ENCODE results near the gene DOCK4.
"Not testable (repeated sequence)": the region's sequence is repeated elsewhere in the genome, so short reads cannot be mapped to it uniquely, and the experiment has no call there.

The DOCK4 gene, protein sequence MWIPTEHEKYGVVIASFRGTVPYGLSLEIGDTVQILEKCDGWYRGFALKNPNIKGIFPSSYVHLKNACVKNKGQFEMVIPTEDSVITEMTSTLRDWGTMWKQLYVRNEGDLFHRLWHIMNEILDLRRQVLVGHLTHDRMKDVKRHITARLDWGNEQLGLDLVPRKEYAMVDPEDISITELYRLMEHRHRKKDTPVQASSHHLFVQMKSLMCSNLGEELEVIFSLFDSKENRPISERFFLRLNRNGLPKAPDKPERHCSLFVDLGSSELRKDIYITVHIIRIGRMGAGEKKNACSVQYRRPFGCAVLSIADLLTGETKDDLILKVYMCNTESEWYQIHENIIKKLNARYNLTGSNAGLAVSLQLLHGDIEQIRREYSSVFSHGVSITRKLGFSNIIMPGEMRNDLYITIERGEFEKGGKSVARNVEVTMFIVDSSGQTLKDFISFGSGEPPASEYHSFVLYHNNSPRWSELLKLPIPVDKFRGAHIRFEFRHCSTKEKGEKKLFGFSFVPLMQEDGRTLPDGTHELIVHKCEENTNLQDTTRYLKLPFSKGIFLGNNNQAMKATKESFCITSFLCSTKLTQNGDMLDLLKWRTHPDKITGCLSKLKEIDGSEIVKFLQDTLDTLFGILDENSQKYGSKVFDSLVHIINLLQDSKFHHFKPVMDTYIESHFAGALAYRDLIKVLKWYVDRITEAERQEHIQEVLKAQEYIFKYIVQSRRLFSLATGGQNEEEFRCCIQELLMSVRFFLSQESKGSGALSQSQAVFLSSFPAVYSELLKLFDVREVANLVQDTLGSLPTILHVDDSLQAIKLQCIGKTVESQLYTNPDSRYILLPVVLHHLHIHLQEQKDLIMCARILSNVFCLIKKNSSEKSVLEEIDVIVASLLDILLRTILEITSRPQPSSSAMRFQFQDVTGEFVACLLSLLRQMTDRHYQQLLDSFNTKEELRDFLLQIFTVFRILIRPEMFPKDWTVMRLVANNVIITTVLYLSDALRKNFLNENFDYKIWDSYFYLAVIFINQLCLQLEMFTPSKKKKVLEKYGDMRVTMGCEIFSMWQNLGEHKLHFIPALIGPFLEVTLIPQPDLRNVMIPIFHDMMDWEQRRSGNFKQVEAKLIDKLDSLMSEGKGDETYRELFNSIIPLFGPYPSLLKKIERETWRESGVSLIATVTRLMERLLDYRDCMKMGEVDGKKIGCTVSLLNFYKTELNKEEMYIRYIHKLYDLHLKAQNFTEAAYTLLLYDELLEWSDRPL (N-terminal part only)

DNA sequence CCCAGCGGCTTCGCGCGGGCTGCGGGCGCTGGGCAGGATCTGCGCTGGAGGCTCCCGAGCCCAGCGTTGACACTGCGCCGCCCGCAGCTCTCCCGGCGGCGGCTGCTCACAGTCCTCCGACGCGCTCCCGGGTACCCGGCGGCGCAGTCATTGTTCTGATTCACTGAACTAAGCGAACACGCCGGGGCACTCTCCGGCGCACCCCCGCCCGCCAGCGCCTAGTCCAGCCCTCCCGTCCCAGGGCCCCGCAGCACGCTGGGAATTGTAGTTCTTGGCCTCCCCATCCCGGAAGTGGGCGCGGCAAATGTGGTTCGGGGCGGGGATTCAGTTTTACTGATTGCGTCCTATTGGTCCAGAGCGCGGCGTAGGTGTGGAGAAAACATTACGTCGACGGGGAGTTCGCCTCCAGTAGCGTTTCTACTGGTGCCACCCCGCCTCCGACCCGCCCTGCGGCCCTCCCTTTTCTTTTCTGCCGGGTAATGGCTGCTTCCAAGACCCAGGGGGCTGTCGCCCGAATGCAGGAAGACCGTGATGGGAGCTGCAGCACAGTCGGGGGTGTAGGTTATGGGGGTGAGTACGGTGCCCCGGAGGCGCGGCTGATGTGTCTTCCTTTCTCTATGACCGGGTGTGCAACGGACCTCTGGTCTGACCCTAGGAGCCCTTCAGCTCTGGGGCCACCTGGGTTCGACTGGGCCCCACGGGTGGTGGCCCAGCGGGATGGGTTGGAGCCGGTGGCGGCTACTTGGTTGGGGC lies at the start of gene DOCK4, which contains the start of gene ZNF277:
Gene DOCK4 (minus strand): TSS at position 162 of the 753 bp plus-strand sequence. CDS start 261 bp downstream, outside the sequence.
Gene ZNF277 (plus strand): TSS at position 458 of the 753 bp plus-strand sequence. CDS start 22 bp downstream, at position 480.
- DNase-seq, result peak; percentile 99

DNA sequence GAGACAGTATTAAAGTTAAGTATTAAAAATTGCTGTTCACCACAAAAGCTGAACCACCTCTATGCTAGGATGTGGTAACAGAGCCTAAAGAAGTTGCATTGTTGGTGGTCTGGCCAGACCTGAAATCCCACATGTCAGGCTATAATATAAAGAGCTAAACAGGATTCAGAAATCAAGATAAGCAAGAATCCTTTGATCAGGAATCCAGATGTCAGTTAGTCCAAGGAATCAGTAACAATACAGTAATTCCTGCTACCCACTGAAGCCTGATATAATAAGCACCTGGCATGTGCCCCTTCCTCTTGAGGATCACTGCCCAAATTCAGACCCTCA lies 49.2 kb upstream of the DOCK4 start:
- no peak for DNase-seq

DNA sequence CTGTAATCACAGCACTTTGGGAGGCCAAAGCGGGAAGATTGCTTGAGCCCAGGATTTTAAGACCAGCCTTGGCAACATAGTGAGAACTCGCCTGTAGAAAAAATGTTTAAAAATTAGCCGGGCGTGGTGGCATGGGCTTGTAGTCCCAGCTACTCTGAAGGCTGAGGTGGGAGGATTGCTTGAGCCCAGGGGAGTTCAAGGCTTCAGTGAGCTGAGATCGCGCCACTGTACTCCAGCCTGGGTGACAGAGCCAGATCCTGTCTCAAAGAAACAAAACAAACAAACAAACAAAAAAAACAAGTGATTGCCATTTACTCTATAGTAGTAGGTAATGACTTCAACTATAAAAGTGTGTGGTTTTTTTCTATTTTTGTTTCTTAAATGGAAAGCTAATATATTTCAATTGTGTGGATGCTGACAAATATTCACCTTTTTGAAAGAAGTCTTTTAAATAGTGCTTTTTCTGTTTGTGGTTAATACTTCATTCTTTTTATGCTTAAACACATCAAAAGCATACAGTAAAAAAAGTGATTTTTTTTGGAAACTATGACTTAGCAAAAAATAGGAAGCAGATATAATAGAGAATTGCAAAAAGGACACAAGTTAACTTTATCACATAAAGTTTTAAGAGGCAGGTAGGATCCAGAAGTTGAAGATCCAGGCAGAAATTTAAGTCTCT lies 48.6 kb upstream of the DOCK4 start:
- DNase-seq, result no peak

DNA sequence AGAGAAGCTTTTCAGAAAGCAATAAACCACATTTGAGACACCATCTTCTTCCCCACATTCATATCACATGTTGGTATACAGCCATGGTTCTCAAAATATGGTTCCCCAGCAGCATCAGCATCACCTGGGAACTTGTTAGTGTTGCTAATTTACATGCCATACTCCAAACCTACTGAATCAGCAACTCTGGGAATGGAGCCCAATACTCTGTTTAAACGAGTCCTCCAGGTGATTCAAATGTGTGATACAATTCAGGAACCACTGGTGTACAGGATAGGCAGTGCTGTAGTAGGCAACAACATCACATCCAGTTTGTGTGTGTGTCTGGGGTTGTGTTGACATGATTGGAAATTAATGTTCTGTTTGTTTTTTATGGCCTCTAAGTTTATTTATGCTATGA lies 48.0 kb upstream of the DOCK4 start:
- no peak for DNase-seq

DNA sequence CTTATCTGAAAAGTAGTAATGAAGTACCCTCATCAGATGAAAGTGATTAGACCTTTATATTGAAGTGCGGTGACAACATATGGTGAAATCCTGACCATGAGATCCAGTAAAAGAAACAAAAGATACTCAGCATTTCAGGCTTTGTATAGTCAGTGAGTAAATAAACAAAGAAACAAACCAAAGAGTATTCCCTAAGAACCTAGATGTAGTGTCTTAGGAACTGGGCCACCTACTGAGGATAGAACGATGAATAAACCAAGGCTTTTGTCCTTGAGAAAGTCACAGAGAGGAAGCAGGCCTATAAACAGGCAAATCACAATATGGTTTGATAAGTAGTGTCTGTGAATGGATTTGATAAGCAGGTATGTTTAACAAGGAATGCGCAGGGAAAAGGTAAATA lies 46.5 kb upstream of the DOCK4 start:
- no peak for DNase-seq

DNA sequence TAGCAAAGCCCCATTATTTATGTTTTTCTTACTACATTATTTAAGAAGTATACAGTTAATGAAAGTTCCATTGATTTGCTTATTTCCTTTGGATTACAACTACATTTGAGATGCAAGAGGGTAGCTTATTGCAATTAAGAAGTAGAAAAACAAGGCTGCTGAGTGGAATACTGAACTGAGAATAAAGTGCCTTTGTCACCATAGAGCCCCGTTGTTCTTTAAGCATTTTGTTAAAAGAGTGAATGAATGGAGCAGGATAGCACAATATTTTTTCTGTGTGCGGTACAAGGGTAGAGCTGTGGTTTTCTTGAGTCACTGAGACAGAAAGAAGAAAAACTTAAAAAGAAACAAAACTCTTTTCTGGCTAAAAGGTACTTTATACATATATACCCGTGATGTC lies 45.9 kb upstream of the DOCK4 start:
- no peak for DNase-seq

DNA sequence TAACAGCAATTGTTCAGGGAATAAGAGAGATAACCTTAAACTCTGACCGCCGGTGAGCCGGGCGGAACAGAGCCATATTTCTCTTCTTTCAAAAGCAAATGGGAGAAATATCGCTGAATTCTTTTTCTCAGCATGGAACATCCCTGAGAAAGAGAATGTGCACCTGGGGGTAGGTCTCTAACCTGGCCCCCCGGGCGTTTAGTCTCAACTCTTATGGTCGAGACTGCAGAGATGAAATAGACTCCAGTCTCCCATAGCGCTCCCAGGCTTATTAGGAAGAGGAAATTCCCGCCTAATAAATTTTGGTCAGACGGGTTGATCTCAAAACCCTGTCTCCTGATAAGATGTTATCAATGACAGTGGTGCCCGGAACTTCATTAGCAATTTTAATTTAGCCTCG lies 43.8 kb upstream of the DOCK4 start:
- DNase-seq, result not testable (repeated sequence)

DNA sequence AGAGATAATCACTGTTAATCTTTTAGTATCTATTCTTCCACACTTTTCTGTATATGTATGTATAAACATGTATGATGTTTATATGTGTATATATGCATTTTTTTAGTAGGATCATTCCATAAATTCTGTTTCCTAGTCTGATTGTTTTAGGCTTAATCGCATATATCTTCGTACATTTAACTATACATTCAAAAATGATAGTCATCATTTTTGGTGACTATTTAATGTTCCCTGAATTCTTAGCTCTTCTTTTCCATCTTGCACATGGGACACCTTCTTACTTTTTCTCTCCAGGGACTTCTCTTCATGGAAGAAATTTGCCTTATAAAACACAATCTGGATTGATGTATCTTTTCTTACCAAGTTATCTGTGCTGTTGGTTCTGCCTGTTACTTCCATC lies 42.4 kb upstream of the DOCK4 start:
- no peak for DNase-seq

DNA sequence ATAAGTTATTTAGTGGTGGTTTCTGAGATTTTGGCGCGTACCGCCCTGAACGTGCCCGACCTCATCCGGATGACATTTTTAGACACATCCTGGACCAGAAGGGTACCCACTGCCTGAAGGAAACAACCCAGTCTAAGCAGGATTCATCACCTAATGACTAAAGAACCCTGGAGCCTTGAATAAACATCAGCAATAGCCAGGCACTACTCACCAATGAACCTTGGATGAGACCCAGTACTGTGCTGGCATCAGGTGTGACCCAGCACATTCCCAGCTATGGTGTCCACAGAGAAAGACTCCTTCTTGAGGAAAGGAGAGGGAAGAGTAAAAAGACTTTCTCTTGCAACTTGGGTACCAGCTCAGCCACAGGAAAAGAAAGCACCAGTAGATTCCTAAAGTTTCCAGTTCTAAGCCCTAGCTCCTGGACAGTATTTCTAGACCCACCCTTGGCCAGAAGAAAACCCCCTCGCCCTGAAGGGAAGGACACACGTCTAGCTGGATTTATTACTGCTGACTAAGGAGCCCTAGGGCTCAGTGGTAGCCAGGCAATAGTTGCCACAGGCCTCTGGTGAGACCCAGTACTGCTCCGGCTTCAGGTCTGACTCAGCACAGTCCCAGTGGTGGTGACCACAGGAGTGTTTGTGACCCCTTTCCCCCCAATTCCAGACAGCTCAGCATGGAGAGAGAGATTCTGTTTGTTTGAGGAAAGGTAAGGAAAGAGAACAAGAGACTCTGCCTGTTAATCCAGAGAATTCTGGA lies 32.8 kb upstream of the DOCK4 start:
- DNase-seq, result no peak

DNA sequence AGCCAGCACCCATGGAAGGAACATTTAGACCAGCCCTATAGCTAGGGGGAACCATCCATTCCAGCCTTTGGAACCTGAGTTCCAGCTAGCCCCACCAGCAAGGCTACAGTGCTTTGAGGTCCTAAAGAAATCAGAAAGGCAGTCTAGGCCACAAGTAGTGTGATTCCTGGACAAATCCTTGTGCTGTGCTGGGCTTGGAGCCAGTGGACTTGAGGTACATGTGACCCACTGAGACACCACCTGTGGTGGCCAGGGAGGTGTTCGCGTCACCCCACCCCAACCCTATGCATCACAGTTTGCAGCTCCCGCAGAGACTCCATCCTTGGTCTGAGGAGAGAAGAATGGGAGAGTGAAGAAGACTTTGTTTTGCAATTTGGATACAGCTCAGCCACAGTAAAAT lies 32.1 kb upstream of the DOCK4 start:
- DNase-seq, result no peak

DNA sequence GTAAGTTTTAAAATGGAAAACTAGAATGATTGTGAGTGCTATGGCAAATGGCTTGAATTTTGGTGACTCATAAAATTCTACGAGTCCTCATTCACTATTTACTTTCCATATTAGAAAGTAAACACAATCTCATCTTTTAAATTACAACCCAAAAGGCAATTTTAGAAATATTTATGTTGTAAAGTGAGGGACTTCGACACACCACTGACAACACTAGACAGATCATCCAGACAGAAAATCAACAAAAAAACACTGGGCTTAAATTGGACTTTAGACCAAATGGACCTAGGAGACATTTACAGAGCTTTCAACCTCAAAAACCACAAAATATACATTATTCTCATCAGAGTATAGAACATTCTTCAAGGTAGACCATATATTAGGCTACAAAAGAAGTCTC lies 30.4 kb upstream of the DOCK4 start:
- DNase-seq, result no peak

DNA sequence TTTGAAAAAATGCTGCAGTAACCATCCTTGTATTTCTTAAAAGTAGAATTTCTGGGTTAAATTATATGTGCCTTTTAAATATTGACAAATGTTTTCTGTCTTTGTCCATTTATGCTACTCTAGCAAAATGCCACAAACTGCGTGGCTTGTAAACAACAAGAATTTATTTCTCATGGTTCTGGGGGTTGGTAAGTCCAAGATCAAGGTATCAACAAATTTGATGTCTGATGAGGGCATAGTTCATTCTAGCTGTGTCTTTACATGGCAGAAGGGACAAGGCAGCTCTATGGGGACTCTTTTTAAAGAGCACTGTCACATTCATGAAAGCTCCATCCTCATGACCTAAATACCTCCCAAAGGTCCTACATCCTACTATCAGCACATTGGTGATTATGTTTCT lies 27.9 kb upstream of the DOCK4 start:
- no peak for DNase-seq

DNA sequence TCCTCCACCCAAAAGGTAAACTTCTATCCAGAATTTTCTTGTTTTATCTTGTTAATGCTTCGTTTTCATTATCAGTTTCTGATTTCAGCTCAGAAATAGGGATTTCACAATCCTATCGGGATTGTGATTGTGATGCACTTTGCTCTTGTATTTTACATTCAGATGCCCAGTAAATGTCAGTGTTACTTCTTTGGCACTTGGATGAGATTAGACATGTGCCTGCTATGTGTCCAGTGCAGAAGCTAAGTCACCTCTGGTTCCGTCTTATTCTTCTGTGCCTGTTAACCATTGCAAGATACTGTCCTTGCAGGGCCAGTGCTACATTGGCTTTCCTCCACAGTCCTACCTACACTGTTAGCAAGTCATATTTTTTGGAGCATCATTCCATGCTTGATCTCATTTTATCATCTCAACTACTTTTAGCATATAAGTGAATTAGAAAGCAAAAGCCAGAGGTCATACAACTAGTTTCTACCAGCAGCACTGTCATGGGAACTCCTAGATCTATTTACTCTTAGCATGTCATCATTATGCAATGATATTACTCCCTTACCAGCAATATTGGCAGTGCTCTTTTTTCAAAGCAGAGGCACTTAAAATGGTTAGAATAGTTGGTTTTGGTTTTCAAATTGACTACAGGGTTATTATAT lies 27.0 kb upstream of the DOCK4 start:
- DNase-seq, result no peak

DNA sequence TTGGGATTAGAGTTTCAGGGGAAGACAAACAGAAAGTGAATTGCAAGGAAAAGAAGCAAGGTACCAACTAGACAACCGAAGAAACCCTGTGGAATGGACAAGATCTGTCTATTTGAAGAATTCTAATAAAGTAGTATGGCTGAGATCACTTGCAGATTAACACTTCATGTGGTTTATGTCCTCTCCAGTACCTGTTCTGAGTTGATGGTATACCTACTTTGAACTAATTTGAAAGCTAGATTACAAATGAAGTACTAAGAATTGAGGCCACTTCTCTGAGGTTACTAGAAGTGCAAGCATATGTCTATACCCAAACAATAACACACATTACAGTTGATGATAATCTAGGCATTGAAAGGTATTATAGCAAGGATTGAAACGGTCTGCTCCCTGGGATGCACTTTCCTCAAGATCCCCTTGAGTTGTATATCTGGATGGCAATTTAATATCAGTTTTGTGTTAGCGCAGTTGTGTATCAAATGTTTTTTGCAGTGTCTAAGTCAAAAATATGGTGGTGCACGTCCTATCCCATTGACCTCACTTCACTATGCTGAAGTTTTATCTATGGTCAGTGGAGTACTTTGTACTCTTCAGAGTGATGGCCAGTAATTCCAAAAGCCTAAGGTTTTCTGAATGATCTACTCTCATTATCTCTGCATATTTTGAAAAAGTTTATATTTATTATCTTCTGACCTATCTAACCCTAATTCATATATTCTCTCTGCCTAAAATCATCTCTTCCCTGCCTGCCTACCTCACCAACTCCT lies 26.2 kb upstream of the DOCK4 start:
- DNase-seq, result no peak

DNA sequence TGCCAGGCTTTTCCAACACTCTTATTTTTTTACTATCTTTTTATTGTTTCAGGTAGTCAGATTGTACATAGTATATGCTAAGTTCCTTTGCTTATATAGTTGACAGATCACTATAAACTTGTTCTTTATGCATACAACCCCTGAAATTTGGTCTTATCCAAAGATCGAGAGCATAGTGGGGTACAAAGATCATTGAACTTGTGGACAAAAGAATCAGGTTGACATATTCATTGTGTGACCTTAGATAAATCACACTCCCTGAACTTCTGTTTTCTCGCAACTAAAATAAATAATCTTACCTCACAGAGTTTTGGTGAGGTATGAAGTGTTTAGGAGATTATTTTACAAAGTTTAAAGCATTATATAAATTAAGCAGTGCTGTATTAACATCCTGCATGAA lies 22.4 kb upstream of the DOCK4 start:
- no peak for DNase-seq

DNA sequence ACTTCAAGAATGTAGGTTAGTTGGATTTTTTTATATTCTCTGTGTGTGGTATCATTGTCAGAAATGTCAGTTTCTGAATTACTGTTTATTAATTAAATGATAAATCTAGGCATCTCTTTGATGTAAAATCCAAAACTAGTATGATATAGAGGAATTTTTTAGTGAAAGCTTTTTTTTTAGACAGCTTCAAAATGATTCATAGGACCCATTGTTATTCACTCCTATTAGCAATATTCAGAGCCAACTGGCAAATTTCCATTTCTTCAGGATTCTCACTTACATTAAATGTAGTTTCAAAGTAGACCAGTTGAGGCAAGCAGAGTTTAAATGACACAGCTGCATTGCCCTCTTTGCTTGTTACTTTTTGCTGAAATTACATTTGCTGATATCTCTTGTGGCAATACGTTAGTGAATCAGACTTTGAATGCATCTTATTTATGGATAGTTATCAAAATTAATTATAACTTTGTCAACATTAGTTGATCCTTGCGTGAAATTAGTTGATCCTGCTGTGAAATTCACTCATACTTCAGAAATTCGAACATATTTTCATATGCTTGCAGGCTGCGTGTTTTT lies 20.6 kb upstream of the DOCK4 start:
- DNase-seq, result no peak

DNA sequence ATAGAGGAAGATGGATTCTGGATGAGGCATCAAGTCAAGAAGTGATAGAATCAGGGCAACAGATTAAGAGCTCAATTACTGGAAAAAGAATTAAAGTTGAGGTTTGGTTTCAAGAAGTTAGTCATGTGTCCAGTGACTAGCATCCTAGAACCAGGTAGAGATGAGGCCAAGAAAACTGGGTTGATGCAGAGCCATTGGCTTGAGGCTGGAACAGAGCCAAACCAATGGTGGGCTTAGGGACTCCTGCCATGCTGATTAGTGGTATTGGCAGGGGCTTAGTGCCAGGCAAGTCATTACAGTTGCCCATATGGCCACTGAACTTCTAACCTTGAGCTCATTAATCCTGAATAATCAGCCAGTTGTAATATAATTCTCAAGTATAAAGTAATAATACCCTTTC lies 18.8 kb upstream of the DOCK4 start:
- DNase-seq, result no peak

DNA sequence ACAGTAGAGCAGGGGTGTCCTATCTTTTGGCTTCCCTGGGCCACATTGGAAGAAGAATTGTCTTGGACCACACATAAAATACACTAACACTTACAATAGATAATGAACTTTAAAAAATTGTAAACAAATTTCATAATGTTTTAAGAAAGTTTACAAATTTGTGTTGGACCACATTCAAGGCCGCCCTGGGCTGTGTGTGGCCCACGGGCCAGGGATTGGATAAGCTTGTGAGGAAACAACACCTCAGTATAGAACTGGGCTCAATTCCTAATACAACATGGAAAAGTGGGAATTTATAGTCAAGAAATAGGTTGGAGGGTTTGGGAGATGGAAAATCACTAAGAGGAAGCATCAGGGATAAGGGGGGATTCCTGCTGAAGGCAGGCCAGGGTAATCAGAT lies 18.0 kb upstream of the DOCK4 start:
- DNase-seq, result no peak

DNA sequence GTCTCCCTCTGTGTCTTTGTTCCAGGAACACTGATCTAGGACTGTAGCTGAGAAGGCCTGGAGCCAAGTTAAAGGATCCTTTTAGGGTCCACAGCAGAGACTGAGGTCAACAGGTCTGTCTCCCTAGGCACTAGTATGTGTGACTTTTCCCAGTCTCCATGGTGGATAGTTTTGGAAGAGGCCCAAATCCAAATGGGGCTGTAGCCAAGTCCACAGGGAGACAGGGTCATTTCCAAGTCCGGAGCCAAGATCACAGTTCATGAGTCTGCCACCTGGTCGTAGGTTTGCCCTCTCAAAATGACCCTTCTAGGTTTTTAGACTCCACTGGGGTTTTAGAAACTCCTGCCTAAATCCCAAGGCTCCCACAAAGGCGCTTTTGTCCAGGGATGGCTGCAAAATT lies 17.1 kb upstream of the DOCK4 start:
- DNase-seq, result no peak
